Stimulated activated CD8-positive, alpha-beta memory T cell treated with anti-CD3 and anti-CD28 coated beads, Interleukin-7, amount 100 ng/mL, for 4 hours (primary cell): ENCODE data around the gene NKTR.
"Not testable (repeated sequence)": the region's sequence is repeated elsewhere in the genome, so short reads cannot be mapped to it uniquely, and the experiment has no call there.

Experiments used
- DNase-seq, 2 donors: peaks; one replicate each; pipeline ENCODE4 v3.0.0-alpha.2; 2020; ENCODE audit warnings: low read depth in 2 of 2

The NKTR gene

DNA sequence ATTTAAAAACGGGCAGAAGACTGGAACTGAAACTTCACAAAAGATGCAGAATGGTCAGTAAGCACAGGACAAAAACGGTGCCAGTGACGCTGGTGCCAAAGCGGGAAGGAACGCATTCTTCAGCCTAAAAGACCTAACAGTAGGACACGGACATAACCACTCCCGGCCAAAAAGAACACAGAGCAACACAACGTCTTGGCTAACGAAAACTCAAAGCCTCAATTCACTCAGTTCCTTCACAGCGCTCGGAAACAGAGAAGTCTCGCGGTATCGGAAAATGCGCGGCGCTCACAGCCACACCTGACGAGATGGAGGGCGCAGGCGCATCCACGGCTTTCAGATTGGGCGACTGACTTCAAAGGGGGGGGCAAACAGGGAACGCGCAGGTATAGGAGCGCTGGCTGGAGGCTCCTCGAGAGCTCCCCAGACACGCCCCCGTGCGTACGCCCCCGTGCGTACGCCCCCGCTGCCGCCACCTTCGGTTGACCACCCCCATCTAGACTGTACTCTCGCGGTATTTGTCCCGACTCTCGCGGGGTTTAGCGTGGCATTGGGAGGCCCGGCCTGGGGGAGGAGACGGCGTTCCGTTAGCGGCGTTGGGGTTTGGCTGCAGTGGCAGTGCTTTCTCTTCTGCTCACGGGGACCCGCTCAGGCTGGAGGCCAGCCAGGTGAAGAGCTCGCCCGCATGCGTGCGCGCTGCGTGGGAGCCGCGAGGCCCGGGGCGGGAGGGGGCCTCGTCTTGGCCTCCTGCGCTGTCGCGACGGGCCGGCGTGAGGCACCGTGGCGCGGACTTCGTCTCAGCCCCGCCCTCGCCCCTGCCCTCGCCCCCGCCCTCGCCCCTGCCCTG, at the start of gene NKTR:
Gene NKTR (plus strand): TSS at position 576 of the 847 bp plus-strand sequence. CDS start 321 bp downstream, outside the sequence.
- DNase-seq, result peak; percentile 99

DNA sequence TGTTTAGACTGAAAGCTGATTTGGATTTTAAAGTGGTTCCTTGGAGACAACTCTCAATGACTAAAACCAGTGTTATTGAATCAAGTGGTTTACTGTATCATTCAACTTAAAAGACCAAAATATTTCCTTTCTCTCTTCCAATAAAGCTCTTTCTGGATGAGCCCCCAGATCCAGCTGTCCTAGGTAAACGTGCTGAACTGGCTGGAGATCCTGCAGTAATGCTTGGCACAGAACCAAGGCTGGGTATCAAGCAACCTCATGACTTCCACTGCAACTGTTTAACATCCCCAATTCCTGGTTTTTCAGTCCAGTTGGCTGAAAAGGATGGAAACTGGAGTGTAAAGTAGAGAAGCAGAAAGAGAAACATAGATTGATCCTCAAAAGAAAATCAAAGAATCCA, 47.7 kb upstream of the NKTR start:
- no peak for DNase-seq

DNA sequence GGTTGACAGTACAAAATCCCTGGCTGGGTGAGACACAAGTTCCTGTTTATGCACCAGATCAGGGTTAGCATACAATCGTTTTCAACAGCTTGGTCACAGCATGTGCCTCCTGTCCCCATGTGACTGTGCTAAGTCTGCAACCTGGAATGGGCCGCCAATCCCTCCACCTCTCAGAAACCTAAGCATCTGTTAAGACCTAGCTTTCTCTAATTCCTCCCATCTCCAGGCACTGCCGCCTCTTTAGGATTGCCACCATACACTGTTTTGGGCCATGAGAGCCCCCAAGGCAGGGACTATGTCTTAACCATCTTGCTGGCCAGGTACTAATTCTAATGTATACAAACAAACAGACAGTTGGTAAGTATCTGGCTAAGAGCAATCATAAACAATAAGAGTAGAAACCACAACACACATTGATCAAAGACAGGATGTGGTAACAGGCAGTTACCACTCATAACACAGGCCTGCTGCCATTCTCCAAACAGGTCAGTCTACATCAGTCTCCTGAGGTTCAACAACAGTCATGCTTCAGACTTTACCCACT, 44.3 kb upstream of the NKTR start:
- DNase-seq, result no peak

DNA sequence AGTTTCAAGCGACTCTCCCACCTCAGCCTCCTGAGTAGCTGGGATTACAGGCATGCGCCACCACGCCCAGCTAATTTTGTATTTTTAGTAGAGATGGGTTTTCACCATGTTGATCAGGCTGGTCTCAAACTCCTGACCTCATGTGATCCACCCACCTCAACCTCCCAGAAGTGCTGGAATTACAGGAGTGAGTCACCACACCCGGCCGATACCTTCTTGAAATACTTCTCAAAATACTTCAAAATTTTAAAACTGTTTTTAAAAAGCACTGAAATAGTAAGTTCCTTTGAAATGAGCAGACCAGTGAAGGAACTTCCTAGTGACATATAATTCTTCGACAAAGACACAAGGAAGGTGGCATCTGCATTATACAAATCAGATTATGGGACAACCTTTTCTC, 43.7 kb upstream of the NKTR start:
- DNase-seq, result not testable (repeated sequence)

DNA sequence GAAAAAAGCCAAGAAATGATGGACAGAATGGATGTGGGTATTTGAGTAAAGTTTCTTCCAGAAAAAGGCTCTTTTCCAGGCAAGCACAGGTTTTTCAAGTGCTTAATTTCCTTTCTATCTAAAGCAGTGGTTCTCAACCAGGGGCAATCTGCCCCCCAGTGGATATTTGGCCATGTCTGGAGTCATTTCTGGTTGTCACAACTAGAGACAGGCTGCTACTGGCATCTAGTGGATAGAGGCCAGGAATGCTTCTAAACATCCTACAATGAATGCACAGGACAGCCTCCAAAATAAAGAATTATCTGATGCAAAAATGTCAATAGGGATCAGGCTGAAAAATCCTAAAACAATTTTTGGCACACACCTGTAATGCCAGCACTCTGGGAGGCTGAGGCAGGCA, 42.6 kb upstream of the NKTR start:
- no peak for DNase-seq

DNA sequence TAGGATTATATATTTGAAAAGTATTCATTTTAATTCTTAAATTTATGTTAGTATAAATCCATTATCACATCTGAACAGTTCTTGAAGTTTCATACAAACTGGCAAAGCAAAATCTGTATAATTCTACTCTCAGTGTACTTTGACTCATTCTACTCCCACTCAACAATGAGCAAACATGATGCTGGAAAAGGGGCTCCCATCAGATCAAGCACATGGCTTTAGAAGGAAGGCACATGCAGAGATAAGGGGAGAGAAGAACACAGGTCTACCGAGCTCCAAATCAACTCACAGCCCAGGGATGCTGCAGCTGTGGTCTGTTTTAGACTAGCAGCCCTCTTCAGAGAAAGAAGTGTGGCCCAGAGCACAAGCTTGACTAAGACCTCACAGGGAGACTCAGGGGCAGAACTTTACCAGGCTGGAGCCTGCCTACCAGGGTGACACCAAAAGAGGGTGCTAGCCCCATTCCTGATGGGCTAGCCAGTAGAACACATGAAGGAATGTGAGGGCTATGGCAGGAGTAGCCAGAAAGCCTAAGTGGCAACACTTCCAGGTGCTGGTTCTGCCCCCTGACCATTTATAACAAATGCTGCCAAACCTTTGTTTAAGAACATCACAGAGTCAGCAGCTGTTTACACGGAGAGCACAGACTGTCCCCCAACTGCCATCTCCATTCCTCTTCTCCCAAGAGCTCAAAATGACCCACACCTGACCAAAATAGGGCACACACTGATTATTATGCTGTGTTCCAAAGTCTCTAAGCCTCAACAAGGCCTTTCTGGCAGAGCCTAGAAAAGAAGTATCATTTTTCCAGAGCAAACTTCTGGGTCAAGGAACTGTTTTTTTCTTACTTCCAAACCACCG, 38.2 kb upstream of the NKTR start:
- no peak for DNase-seq

DNA sequence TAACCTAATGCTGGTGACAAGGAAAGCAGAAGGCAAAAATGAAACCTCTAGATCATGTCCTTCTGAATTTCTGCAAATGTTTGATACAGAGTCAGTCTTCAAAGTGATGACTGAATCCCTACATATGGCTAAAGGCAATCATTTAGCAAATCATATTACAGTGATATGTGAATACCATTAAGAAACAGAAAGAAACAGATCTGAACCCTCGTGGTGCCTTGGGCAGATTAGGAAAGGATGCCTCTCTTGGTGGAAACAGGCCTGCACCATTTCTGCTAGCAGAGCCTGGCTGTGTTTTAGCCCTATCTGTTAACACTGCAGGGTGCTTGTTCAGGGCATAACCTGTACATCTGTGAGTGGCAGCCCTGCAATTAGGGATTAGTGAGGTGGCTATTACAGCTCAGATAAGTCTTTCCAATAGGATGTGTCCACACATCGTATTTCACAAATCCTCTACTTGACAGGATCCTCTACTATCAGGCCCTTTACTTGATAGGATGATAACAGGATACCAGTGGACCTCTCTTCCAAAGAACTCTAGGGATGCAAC, 30.8 kb upstream of the NKTR start:
- DNase-seq, result no peak

DNA sequence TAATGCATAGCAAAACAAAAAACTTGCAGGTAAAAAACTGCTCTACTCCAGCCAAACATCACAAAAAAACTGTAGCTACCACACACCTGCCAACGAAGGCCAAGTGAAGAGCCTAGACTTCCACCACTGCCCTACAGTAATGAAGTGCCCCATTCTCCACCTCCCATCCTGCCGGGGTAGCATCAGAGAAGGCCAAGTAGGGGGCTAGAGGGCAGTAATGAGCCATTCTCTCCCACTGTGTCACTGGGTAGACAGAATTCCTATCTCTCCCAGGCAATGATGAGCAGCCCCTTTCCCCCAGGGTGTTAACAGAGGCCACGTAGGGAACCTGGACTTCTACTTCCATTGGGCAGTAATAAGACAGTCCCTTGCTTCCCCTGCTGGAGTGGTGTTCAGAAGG, 28.2 kb upstream of the NKTR start:
- DNase-seq, result no peak

DNA sequence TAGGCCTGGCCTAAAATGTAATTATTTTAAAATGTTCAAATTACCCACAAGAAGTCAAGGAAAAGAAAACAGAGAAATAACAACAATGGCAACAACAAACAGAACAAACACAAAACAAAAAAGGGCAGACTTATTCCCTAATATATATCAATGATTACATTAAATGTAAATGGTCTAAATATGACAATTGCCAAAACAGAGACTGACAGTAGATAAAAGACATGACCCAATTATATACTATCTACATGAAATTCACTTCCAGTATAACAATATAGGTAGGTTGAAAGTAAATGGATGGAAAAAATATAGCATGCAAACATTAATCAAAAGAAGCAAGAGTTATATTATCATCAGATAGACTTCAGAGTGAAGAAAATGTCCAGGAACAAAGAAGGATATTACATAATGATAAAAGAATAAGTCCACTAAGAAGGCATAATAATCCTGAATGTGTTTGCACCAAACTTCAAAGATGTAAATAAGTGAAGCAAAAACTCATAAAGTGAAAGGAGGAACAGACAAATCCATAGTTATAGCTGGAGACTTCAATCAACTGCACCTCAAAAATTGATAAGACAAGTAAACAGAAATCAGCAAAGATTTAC, 25.2 kb upstream of the NKTR start:
- no peak for DNase-seq

DNA sequence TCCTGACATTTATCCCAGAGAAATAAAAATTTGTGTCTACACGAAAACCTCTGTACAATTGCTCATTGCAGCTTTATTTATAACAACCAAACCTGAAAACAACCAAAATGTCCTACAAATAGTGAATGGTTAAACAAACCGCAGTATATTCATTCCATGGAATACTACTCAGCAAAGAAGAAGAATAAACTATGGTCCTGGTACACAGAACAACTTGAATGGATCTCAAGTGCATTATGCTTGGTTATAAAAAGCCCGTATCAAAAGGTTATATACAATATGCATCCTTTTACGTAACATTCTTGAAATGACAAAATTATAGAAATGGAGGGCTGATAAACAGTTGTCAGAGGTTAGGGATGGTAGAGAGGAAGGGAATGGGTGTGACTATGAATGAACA, 22.4 kb upstream of the NKTR start:
- DNase-seq, result no peak

DNA sequence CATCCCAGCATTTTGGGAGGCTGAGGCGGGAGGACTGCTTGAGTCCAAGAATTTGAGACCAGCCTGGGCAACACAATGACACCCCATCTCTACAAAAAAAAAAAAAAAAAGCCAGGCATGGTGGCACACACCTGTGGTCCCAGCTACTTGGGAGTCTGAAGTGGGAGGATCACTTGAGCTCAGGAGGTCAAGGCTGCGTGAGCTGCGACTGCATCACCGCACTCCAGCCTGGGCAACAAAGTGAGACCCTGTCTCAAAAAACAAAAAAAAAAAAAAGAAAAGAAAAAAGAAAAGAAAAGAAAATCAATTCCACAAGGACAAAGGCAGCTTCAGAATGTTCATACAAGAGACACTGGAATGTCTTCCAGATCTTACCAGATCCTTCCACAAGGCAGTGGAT, 21.1 kb upstream of the NKTR start:
- not testable (repeated sequence) for DNase-seq

DNA sequence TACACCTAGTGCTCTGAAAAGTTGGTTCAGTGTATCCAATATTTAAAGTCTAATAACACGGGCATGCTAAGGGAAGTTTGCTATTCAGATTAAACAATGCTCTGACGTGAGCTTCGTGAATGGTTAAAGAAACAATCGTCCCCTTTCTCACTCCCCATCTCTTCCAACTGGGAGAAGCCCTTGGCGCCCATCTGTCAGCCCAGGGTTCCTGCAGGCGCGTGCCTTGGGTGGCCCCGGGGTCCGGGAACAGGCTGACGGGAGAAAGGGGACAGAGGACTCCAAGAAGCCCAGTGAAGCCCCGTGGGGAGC, 19.1 kb upstream of the NKTR start:
- no peak for DNase-seq

DNA sequence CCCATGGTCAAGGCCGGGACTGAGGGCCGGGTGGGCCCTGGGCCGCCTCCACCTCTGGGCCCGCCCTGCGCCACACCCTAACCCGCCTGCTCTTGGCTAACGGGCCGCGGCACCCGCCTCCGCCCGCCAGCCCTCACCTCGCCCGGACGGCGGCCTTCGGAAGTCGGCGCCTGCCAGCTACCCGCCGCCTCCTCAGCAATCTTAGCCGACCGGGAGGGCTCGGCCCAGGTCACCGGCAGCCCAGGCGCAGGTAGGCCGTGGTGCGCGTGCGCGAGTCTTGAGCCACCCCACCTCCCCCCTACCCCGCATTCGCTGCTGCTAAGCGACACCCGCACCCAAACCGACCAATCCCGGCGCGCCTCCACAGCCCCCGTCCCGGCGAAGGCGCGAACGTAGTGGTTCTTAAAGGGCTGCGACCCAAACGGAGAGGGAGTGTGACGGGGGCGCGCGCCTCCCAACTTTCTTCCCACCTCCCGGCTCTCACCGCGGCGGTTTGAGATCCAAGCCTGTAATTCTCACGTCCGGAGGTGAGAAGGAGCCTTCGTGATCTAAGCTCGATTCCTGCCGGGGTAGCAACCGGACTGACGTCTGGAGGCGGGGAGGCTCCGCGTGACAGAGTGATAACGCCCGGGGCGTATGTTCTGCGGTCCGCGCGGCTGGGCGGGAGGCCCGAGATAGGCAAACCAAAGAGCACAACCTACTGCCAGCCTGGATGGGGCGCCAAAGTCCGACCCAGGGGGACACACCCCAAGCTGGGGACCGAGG, 18.6 kb upstream of the NKTR start, which contains the start of gene SEC22C:
Gene SEC22C (minus strand): TSS at position 259 of the 765 bp plus-strand sequence. CDS start 12,921 bp downstream, outside the sequence.
- DNase-seq, result peak; percentile 91 to 95

DNA sequence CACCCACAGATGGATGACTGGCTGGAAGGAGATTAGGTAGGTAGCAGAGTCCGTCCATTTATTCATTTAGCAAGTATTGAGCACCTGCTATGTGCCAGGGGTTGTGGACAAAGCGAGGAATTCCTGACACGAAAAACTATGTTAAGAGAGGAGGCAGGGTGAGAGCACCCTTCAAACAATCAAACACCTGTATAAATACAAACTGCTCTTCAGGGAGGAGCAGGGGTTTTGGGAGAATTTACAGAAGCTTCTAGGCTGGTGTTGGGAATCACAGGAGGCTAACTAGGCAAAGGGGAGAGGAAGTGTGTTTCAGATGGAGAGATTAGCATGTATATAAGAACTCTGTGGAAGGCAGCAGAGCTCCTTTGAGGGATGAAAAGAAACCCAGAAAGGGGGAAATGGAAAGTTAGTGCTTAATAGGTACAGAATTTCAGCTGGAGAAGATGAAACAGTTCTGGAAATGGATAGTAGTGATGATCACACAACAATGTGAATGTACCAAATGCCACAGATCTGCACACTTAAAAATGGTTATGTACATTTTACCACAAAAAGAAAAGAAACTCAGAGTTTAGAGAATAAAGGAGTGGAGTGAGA, 17.9 kb upstream of the NKTR start:
- DNase-seq, result no peak

DNA sequence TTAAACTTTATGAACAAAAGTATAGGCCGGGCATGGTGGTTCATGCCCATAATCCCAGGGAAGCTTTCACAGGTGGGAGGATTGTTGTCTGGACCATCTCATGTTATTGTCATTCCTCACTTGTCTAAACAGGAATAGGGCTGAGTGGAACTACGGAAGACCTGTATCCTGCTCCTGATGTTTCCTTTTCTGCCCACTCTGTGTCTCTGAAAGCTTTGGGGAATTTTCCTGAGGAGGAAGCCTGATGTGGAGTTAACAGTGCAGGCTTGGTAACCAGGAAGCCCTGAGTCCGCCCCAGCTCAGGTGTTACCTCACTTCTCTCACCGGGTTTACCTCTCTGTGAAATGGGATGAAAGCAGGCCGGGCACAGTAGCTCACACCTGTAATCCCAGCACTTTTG, 11.9 kb upstream of the NKTR start:
- DNase-seq, result no peak

DNA sequence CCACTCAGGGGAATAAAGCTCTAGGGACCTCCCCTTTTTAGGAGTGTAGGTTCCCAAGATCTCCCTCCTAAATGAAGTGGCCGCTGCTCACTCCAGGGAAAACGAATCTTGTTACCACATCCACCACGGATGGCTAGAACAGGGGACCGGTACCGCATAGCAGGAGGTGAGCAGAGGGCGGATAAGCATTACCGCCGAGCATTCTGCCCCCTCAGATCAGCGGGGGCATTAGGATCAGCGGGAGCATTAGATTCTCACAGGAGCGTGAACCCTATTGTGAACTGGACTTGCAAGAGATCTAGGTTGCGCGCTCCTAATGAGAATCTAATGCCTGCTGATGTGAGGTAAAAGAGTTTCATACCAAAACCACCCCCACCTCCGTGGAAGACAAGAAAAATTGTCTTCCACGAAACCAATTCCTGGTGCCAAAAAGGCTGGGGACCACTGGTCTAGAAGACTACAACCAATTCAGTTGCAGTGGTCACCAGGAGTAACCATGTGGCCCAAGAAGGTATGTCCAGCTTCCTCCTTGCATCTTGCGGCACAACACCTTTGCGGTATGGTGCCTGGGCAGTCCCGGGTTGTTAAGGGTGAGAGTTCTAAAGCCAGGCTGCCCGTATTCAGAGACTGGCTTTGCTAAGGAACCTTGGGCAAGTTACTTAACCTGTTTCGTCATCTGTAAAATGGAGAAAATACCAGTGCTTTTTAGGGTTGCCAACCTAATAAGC, 10.9 kb upstream of the NKTR start:
- DNase-seq, result no peak

DNA sequence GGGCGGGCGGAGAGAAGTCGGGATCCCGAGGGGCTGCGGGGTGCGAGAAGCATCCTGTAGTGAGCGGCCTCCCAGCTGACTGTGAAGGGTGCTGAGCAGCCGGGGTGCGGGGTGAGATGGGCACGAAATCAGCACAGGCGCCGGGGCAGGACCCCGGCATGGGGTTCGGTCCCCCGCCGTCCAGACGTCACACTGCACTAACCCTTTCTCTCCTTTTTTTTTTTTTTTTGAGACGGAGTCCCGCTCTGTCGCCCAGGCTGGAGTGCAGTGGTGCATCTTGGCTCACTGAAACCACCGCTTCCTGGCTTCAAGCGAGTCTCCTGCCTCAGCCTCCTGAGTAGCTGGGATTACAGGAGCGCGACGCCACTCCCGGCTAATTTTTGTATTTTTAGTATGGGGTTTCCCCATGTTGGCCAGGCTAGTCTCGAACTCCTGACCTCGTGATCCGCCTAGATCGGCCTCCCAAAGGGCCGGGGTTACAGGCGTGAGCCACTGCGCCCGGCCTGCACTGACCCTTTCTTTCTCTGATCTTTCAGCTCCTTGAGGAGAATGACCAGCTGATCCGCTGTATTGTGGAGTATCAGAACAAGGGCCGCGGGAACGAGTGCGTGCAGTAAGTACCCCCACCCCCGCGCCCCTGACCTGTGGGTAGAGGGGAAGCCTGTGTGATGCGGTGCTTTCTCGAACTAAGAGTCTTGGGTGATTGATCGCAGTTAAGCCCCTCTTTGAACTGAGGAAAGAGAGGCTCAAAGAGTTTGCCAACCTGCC, 9.3 kb upstream of the NKTR start:
- no peak for DNase-seq

DNA sequence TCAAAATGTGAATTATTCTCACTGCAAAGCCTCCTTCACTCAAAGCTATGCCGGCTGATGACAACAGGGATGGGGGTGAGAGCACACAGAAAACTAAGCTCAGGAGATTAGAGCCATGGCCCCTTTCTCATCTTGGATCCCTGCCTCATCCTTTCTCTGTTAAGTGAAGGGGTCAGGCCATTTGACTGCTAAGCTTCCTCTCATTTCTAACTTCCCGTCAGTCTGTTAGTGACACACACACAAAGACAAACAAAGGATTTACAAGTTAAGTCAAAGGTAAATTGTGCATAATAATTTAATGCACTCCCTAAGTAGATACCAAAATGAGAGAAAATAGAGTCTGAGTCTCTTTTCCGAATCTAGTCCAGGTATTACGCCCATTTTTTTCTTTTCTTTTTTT, 8.7 kb upstream of the NKTR start:
- no peak for DNase-seq

DNA sequence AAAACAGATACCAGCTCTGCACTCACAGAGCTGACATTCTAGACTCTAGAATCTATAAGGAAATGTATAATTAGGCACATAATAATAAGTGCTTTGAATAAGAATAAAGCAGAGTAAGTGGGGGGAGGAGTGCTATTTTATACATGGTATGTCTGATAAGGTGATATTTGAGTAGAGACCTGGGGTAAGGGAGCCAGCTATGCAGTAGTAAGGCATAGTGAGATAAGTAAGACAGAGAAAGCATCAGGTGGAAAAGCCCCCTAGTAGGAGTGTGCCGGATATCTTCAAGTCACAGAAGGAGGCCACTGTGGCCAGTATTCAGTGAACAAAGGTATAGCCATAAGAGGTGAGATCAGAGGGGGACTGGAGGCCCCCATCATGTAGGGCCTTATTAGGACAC, 6.9 kb upstream of the NKTR start:
- DNase-seq, result no peak
